Prostate gland (tissue), 2 donors: ENCODE results near the gene HSP90AB1. TPM values are rescaled to one million over a fixed set of nuclear protein-coding genes. Genes with fewer than 3 reads are reported as not detected.

Experiments
- DNase-seq: peaks from one replicate; pipeline ENCODE4 v3.0.0-alpha.2; 2019; ENCODE audit warnings: low spot score
- H3K27ac ChIP-seq, 2 donors: fragments of 200-600 bp; sonication (generic); 2 replicates each; pipeline ENCODE4 v1.5.1; 2017 to 2019
- H3K27me3 ChIP-seq: fragments of 200-600 bp; sonication (generic); replicated peaks from 2 replicates; pipeline ENCODE4 v1.5.1; 2019; ENCODE audit not compliant: insufficient read depth
- H3K36me3 ChIP-seq, 2 donors: fragments of 200-600 bp; sonication (generic); 1 replicate in 1 of 2; 2 replicates in 1 of 2; pipeline versions ENCODE4 v1.5.1 to v1.8.1; 2017 to 2019
- H3K4me1 ChIP-seq: fragments of 200-600 bp; sonication (generic); replicated peaks from 2 replicates; pipeline ENCODE4 v1.5.1; 2019
- H3K4me3 ChIP-seq, 2 donors: fragments of 200-600 bp; sonication (generic); 2 replicates each; pipeline ENCODE4 v1.5.1; 2017 to 2019
- H3K9me3 ChIP-seq: fragments of 200-600 bp; sonication (generic); 2 replicates; pipeline ENCODE4 v1.5.1; 2017
- POLR2A ChIP-seq: fragments of 450-650 bp; IDR thresholded peaks from one replicate; pipeline ENCODE4 v1.6.1; 2016; ENCODE audit warnings: antibody characterized with exemption, mild to moderate bottlenecking
- POLR2AphosphoS5 ChIP-seq: sonication (generic); formaldehyde crosslinking; IDR thresholded peaks from one replicate; pipeline ENCODE4 v1.6.1; 2017; ENCODE audit warnings: antibody characterized with exemption
- WGBS: methylation state at CpG from one replicate; pipeline ENCODE4 v1.1.5; 2018; 5-methylcytosine and 5-hydroxymethylcytosine counted together
- intact Hi-C: fragments of 100-400 bp; cut with DNase I; formaldehyde crosslinking; loops from one replicate; pipeline ENCODE4 v1.14.2; 2022
- total RNA-seq, 2 donors: library from RNA; depleted of rRNA; stranded (reverse); fragments of >200 nt; gene quantifications; one replicate each; pipeline ENCODE4 v1.1.0, GENCODE V29; 2016
- TF ChIP-seq, protein P1 (sequence below), 4 experiments: fragments of 200-600 bp in 2 of 4; fragments of 450-650 bp in 2 of 4; sonication (generic) in 2 of 4; IDR thresholded peaks; 1 replicate in 3 of 4; 2 replicates in 1 of 4; pipeline ENCODE4 v1.5.1; 2016 to 2019; ENCODE audit warnings: antibody characterized with exemption in 4 of 4, mild to moderate bottlenecking in 2 of 4, moderate library complexity in 2 of 4

HSP90AB1 gene
- total RNA-seq, 2 donors from 2014 or later, result 650 to 805 TPM

DNA sequence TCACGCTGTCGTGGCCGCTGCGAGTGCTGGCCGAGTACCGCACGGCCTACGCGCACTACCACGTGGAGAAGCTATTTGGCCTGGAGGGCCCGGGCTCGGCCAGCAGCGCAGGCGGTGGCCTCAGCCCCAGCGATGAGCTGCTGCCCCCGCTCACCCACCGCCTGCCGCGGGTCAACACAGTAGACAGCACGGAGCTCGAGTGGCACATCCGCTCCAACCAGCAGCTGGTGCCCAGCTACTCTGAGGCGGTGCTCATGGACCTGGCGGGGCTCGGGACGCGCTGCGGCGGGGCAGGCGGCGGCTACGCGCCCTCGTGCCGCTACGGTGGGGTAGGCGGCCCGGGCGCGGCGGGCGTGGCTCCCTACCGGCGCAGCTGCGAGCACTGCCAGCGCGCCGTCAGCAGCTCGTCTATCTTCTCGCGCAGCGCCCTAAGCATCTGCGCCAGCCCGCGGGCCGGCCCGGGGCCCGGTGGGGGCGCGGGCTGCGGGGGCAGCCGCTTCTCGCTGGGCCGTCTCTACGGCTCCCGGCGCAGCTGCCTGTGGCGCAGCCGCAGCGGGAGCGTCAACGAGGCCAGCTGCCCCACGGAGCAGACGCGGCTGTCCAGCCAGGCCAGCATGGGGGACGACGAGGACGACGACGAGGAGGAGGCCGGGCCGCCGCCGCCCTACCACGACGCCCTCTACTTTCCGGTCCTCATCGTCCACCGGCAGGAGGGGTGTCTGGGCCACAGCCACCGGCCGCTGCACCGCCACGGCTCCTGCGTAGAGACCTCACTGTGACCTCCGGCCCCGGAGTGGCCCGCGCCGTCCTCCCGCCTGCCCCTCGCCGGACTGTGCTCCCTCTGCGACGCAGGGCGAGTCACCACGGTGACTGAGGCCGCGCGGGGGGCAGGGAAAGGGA, 29.1 kb downstream of the HSP90AB1 start:
- H3K27ac ChIP-seq, result no peak overlapping the region
- peak overlapping the region; percentile 2 to 25 for H3K4me3 ChIP-seq
- DNase-seq, result no peak
- WGBS, result 20% methylated on average over 35 of the region's 109 CpGs
- peaks cover 5% of the 10 kb centered on the region for H3K27me3 ChIP-seq
- TF ChIP-seq POLR2AphosphoS5 (no peak), POLR2A (no peak)
- TF ChIP-seq, protein P1, sequence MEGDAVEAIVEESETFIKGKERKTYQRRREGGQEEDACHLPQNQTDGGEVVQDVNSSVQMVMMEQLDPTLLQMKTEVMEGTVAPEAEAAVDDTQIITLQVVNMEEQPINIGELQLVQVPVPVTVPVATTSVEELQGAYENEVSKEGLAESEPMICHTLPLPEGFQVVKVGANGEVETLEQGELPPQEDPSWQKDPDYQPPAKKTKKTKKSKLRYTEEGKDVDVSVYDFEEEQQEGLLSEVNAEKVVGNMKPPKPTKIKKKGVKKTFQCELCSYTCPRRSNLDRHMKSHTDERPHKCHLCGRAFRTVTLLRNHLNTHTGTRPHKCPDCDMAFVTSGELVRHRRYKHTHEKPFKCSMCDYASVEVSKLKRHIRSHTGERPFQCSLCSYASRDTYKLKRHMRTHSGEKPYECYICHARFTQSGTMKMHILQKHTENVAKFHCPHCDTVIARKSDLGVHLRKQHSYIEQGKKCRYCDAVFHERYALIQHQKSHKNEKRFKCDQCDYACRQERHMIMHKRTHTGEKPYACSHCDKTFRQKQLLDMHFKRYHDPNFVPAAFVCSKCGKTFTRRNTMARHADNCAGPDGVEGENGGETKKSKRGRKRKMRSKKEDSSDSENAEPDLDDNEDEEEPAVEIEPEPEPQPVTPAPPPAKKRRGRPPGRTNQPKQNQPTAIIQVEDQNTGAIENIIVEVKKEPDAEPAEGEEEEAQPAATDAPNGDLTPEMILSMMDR (IDR thresholded peaks at IDR 0.05), result no peak
- no peaks in the 10 kb centered on the region for H3K9me3 ChIP-seq
- intact Hi-C loops, result no loop called here
- no peaks in the 10 kb centered on the region for H3K4me1 ChIP-seq
- H3K36me3 ChIP-seq, result no peaks in the 10 kb centered on the region

DNA sequence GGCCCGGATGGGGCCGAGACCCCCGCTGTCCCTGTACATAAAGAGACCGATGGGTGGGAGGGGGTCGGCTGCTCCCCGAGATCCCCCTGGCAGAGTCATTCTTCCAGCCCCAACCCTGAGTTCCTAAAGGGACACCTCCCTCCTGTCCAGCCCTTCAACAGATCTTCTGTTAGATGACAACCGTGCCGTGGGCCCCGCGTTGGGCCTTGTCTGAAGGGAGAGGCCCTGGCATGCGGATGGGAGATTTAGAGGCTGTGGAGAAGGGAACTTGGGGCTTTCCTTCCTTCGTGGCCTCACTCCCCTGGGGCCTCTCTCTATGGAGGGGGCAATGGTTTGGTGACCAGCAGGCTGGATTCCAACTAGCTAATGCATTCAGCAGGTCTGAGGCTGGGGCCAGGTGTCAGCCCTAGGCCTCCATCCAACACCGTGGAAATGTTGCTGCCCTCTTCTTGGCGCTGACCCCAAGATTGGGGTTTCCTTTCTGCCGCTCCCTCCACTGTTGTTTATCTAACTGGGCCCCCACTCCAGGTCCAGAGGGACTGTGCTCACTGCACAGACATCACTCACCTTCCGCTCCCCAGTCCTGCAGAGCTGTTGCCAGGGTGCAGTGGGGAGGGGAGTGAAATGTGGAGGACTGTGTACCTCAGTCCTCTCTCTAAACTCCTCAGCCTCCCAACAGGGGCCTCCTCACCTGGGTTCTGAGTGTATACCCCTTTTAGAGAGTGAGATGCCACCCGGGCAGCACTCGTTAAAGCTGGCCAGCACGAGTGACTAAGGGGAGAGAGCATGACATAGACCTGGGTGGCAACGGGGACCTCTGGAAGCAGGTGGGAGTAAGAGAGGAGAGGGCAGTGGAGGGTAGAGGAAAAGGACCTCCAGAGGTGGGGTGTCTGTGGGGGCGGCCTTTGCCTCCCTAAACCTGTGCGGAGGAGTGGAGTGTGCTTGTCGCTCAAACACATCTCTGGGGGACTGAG, 30.1 kb downstream of the HSP90AB1 start:
- H3K27ac ChIP-seq, result no peak overlapping the region

DNA sequence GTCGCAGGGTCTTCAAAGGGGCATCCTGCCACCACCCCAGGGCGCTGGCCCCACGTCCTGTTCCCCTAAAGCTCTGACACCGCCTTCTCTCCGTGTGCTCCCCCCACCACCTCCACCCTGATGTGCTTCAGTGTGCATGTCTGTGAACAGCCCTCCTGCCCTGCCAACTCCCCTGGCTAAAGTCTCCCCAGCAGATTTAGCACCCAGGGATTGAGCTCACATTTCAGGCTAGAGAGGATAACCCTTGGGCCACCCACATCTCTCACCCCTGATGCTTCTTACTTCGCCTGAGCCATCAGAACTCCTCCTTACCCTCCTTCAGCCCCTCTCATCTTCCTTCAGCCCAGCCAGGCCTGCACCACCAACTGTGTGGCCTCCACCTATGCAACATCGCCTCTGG, 30.9 kb downstream of the HSP90AB1 start:
- no peak overlapping the region for H3K27ac ChIP-seq
- TF ChIP-seq POLR2AphosphoS5 (no peak), POLR2A (no peak)
- TF ChIP-seq, protein P1 (IDR thresholded peaks at IDR 0.05), result no peak
- no peaks in the 10 kb centered on the region for H3K4me1 ChIP-seq
- H3K4me3 ChIP-seq, result no peak overlapping the region
- peaks cover 5% of the 10 kb centered on the region for H3K27me3 ChIP-seq
- H3K36me3 ChIP-seq, result no peaks in the 10 kb centered on the region
- H3K9me3 ChIP-seq, result no peaks in the 10 kb centered on the region
- intact Hi-C loops, result no loop called here
- WGBS, result 79% methylated on average over 7 of the region's 7 CpGs
- DNase-seq, result no peak

More for the DNA sequence above, 30.1 kb downstream of the HSP90AB1 start:
- no peak for DNase-seq
- no peaks in the 10 kb centered on the region for H3K9me3 ChIP-seq
- peaks cover 5% of the 10 kb centered on the region for H3K27me3 ChIP-seq
- H3K4me1 ChIP-seq, result no peaks in the 10 kb centered on the region
- WGBS, result 85% methylated on average over 23 of the region's 23 CpGs
- H3K36me3 ChIP-seq, result no peaks in the 10 kb centered on the region
- no peak overlapping the region for H3K4me3 ChIP-seq
- intact Hi-C loops, result no loop called here
- TF ChIP-seq POLR2AphosphoS5 (no peak), POLR2A (no peak)
- TF ChIP-seq, protein P1 (IDR thresholded peaks at IDR 0.05), result no peak

DNA sequence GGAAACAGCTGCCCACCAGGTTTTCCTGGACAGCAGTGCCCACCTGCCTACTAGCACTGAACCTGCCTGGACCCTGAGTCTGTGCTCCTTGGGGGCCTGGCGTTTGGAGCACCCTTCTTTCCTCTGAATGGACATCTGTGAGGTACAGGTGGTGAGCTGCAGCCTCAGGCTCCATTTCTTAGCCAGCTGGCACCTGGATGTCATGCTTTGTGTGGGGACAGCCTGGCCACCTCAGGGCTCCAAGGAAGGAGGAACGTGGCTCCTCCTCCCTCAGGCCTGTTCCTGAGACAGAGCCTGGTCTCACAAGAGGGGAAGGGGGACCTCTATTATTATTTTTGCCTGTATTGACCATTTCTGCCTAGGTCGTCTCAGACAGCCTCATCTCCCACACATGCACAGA, 31.4 kb downstream of the HSP90AB1 start:
- Histone ChIP-seq H3K4me3 (no peak overlapping the region), H3K4me1 (no peaks in the 10 kb centered on the region), H3K9me3 (no peaks in the 10 kb centered on the region), H3K27ac (no peak overlapping the region), H3K27me3 (peaks cover 5% of the 10 kb centered on the region), H3K36me3 (no peaks in the 10 kb centered on the region)
- 71% methylated on average over 3 of the region's 3 CpGs for WGBS
- intact Hi-C loops, result no loop called here
- TF ChIP-seq, protein P1 (IDR thresholded peaks at IDR 0.05), result no peak
- TF ChIP-seq POLR2A (no peak), POLR2AphosphoS5 (no peak)
- no peak for DNase-seq
